NCI-H446 (cell line): ENCODE results near the gene RAPGEF1.

Experiments
- DNase-seq, 2 experiments: peaks; one replicate each; lab custom pipeline; 2025; lab: John Stamatoyannopoulos, UW

Gene RAPGEF1

DNA sequence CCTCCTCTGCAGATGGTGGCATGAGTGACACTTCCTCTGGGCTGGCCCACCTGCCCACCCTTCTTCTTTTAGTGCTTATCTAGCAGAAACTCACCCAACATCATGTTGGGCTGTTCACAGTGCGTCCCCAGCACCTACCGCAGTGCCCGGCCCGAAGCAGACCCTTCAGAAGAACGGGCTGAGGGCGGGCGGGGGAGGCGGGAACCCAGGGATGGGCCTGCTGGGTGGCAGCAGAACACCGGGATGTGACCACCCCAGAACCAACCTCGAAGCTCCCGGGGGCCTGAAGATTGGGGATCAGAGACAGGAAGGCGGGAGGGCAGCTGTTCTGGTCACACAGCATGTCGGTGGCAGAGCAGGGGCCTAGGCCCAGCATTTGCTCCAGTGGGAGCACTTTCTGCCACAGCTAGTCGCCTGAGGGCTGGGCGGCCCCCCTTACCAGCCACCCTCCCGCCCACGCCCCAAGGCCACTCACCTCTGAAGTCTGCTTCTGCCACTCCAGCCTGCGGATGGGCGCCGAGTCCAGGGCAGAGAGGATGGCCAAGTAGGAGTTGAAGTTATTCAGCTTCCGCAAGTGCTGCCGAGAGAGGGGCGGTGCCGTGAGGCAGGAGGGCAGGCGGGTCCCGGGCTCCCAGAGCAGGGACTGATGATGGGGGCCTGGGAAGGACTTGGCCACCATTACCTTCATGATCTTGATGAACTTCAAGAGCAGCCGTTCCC, 155.9 kb downstream of the RAPGEF1 start:
- DNase-seq, result no peak

DNA sequence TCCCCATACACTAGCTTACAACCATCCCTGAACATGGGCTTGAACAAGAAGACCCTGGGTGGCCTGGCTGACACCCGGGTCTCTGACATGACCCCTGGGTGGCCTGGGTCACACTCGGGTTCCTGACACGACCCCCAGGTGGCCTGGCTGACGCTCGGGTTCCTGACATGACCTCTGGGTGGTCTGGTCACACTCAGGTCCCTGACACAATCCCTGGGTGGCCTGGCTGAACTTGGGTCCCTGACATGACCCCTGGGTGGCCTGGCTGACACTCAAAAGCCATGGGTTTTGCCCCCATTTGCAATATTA, 156.6 kb downstream of the RAPGEF1 start:
- no peak for DNase-seq

DNA sequence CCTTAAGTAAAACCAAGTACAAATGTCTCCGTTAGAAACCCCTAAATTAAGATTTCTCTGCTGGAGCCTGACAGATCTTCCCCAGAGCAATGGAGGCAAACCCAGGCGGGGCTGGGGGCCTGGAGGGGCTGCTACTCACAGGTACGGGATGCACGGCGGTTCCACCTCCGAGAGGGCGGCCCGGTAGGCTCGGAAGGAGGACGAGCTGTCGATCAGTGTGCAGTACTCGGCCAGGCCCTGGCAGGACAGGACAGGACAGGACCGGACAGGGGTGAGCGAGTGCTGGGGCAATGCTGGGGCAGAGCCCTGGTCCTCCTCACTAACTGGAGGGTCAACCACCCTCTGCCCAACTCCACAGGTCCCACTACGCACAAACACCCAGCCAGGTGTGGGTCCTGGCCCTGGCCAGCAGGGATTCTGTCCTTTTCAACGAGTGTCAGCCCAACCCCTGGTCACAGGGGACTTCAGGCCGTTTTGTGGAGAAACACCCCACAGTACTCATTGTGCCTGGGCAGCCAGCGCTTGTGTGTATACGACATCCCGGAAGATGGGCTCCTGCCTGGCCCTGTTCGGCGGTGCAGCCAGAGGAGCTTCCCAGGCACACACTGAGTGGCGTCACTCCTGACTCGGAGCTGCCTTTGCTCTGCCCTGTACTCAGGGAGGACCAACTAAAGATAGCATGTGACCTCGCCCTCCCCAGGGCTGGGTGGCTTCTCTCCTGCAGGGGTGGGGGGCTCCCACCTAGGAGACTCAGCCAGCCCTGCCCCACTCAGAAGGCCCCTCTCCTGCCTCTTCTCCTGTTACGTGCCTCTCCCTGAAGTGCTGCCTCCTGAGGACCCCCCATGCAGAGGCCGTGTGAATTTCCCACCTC, 157.2 kb downstream of the RAPGEF1 start:
- DNase-seq, result no peak

DNA sequence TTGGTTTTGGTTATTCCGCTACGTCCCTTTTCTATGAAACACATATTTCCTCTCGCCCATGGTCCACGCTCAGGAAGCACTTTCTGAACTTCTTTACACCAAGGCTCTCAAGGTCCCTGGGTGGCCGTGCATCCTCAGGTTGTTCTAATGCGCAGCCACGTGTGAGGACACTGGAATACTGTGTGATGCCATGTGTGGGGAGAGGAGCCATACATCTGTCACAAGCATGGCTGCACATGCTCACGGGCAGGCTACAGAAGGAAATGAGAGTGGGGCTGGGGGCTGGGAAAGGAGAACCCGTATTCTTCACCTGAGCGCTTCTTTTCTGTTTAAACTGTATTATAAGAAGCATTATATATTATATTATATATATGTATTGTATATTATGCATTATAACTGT, 157.8 kb downstream of the RAPGEF1 start:
- no peak for DNase-seq

DNA sequence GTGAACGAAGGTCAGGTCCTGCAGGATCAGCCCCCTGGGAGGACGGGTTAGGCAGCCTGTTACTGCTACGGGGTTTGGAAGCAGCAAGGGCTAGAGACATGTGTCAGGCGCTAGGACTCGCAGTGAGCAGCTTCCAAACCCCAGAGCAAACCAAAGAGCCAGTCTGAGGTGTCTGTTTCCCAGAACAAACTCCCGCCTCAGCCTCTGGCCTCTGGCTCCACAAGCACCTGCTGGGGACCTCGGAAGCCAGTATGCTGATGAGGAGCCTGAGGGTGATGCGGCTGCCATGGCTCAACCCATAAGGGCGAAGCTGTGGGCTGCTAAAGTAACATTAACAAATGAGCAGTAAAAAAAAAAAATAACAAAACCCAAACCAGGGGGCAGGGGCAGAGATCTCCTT, 159.5 kb downstream of the RAPGEF1 start:
- DNase-seq, result no peak

DNA sequence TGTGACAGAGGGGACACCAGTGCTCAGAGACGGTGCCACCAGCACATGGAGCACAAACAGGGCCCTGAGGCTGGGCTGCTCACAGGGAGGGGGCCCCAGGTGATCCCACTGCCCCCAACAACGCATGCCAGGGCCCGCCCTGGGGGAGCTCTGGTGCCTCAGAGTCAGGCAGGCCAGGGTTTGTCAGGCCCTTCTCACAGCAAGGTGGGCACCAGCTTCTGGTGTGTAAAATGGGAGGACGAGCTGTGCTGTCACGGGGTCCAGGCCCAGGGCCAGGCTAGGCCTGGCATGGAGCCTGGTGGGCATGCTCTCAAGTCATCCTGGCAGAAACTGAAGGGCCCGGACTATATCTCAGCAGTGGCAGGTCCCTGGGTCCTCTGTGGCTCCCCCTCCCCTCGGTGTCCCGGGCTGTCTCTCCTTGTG, 160.1 kb downstream of the RAPGEF1 start:
- DNase-seq, result peak in 1 of 2 experiments; percentile 42

DNA sequence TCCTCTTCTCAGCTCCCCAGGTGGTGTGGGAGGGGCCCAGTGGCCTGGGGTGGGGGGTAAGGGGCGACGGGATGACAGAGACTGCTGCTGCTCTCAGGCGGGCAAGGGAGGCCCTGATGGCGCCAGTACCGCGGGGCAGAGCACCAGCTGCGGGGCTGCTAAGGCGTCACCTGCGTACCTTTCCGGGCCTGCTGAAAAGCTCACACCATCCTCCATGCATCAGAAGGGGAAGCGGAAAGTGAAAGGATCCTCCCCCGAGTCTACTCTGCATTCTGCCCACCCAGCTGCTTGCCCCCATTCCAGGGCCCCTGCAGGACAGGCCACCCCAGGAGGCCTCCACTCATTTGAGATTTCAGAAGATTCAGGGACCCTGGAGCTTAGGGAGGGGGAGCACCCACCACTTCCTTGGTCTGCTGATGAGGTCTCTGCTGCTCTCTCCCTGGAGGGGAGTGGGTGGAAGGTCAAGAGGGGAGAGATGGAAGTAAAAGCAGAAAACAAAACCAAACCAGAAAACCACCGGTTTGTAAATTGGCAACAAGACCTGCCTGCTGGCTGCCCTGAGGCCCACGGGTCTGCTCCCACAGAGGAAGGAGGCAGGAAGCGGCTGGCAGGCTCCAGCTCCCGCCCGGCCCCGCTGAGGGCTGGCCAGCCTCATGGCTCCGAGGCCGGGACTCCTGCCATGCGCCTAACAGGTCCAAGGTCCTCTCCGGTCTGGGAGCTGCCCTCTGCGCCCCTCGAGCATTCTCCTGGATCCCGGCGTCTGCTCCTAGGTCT, 161.0 kb downstream of the RAPGEF1 start:
- no peak for DNase-seq

DNA sequence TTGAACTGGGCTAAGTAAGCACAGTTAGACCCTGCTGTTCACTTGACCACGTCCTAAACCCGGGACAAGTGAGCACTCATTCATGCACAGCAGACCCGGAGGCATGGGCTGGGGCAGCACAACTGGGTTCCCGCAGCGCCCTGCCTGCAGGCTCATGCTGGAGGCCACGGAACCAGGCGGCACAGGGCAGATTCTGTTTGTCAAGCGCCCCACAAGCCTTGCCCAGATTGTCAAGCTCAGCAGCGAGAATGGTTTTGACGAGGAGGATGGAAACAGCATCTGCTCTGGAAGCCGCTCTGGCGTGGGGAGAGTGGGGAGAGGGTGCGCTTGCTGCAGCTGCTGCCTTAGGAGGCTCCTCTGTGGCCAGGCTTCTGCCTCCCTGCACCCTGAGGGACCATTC, 161.9 kb downstream of the RAPGEF1 start:
- no peak for DNase-seq

DNA sequence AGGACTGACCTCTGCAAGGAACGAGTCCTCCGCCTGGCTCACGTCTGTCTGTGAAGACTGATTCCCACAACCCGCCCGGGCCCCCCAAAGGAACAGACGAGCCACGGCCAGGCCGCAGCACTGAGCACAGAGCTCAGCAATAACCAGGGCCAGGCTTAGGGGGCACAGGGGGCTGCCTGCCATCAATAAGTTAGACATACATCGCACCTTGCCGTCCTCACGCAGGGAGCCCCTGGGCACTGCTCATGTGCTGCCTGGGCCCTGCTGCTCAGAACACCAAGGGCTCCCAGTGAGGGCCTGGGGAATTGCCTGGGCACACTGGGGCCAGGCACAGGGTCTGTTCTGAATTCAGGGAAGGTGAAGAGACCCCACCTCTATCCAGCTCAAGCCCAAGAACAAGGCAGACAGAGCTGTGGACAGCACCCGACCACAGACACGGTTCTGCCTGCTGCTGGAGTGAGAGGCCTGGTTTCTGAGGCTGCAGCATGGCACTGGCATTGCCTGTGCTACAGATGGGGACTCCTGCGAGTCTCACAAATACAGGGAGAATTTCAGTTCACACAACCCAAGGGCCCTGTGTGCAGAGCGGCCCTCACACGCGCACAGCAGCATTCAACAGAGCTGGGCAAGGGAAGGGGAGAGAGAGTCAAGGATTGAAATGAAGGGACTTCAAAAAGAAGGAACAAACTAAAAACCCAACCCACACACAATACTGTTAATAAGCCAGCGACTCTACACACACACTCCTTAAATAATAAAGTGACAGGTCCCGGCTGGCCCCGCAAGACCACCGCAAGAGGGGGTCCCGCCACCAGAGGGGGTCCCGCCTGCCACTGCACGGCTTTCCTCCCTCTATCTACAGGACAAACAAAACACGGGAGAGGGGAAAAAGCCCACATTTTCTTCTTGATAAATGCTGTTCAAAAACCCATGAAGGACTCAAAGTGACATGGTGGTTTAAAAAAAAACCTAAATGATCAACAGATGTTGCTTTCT, 162.6 kb downstream of the RAPGEF1 start:
- no peak for DNase-seq

DNA sequence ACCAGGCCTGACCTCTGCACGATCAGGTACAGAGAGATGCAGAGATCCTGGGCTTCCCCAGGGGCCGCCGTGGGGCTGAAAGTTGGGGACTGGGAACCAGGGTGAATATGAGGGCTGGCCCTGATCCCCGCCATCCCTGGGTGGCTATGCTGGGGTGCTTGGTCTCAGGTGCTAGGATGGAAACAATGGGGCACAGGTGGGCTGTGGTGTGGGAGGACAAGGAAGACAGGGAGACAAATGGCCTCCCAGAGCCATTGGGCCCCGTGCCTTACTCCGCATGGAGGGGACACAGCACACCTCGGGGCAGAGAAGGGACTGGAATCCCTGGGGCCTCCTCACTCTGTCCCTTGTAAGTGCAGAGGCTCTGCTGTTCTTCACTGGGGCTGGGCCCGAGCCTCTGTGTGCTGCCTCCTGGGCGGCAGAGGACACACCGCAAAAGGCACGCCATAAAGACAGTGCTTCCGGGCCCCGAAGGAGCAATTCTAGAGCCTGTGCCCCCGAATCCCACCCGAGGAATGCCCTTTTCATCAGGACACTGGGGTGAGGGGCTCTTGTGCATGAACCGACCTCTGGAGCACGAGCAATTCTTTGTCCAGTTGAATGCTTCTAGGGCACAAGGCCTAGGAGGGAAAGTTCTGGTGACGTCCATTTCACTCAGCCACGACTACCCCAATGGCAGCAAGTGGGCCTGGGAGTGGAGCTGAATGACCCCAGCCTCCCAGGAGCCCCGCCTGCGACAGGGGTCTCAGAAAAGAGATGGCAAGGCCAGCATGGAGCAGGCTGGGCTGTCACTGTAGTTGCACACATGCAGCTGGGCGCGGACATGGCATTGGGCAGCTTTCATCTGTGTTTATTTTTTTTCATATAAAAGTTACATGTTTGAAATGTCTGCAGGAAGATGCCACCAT, 163.7 kb downstream of the RAPGEF1 start:
- no peak for DNase-seq

DNA sequence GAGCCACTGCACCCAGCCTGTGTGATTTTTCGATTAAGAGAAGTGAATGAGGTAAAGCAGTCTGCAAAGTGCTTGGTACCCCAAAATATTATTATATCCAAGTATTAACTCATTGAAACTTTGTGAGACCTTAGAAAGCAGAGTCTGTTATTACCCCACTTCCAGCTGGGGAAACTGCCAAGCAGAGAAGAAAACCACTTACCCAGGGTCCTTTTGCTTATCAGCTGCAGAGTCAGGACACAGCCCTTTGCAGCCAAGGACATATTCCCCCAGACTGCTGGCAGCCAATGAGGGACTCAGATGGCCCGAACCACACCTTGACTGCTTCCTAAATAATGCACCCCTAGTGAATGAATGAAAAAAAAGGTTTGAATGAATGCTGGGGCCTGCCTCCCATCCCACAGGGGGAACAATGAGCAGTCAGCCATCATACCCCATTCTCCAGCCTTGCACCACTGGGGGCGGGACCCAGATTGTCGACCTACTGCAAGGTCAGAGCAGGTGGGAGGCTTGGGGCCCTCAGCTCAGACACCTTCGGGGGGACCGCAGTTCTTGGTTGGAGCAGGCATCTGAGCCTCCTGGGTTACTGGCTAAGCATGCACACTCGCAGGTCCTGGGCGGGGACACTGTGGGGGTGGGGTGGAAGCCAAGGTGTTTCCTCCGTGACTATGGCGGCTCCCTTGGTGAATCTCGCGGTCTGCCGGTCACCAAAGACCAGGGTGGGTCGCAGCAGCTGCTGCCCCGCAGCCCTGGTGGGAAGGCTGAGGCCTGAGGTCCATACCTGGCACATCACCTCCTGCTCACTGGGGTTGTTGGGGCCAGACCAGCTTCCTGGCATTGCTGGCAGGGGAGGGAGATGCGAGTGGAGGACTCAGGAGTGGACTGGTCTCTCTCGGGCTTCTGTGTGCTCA, 164.9 kb downstream of the RAPGEF1 start:
- DNase-seq, result no peak

DNA sequence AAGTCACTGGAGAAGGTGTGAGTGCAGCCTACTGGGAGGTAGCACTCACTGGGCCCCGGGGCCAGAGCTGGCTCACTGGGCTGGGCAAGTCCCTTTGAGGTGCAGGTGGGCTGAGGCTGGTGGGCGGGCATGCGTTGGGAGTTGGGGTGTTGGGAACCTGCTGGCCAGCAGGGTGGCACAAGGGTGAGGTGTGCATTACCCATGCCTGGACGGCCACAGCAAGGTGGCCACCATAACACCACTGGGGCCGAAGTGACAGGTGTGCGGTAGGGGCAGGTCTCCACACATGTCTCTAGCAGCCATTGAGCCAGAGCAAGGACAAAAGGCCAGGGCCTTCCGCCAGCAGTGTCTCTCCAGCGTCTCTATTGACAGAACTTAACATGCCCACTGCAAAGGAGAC, 172.0 kb downstream of the RAPGEF1 start:
- DNase-seq, result no peak

DNA sequence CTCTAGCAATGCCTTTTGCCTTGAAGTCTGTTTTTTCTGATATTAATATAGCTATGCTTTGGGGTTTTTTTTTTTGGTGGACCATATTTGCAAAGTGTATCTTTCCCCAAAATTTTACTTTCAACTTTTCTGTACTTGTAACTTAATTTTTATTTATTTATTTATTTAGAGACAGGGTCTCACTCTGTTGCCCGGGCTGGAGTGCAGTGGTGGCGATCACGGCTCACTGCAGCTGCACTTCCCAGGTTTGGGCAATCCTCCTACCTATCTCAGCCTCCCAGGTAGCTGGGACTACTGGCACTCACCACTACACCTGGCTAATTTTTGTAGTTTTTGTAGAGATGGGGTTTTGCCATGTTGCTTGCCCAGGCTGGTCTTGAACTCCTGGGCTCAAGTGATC, 173.7 kb downstream of the RAPGEF1 start:
- DNase-seq, result no peak

DNA sequence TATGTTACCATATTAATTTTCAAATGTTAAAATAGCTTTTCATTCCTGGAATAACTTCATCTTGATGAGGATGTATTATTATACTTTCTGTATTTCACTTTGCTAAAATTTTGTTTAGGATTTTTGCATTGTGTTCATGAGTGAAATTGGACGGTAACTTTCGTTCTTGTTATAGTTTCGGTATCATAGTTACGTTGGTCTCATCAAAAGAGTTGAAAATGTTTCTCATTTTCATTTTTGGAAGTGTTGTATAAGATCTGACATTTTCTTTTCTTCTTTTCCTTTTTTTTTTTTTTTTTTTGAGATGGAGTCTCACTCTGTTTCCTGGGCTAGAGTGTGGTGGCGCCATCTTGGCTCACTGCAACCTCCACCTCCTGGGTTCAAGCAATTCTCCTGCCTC, 174.5 kb downstream of the RAPGEF1 start:
- DNase-seq, result no peak

DNA sequence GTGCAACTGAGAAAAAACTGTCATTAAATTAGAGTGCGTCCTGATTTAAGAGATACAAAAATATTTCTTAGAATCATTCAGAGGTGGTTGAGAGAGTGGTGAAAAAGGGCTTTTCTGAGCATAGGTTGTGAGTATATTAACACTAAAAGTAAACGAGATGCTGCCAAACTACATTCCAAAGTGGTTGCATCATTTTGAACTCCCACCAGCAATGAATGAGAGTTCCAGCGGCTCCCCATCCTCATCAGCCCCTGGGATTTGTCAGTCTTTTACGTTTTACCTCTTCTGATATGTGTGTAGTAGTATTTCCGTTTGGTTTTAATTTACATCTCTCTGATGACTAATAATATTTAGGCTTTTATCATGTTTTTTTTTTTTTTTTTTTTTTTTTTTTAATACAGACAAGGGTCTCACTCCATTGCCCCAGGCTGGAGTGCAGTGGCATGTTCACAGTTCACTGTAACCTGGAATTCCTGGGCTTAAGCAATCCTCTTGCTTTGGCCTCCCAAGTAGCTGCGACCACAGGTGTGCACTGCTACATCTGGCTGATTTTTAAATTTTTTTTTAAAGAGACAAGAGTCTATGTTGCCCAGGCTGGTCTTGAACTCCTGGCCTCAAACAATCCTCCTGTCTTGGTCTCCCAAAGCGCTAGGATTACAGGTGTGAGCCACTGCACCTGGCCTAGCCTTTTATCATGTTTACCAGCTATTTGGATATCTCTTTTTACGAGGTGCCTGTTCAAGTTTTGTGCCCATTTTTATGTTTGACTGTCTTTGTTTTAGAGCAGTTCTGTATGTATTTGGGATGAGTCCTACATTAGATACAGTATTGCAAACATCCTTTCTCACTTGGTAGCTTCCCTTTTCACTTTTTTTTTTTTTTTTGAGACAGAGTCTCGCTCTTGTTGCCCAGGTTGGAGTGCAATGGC, 177.6 kb downstream of the RAPGEF1 start:
- DNase-seq, result no peak

DNA sequence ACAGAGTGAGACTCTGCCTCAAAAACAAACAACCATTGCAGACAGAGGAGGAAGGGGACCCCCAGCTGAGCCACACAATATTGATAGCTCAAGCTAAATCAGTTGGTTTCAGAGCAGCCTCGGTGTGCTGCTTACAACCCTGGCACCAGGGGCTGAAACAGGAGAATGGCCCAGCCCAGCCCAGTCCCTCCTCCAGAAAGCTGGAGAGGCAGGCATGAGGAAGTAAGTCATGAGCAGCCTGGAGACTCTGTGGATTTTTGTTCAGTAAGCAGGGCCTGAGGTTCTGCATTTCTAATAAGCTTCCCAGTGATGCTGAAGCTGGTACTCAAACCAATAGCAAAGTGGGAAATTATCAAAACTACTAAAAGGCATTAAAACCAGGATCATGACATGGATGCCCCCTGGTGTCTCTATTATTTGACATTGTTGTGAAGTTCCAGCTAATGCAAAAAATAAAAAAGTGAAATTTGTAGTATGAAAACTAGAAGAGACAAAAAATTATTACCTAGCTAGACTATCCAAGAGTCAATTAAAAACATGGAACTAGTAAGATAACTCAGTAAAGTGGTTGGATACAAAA, 180.4 kb downstream of the RAPGEF1 start:
- no peak for DNase-seq

DNA sequence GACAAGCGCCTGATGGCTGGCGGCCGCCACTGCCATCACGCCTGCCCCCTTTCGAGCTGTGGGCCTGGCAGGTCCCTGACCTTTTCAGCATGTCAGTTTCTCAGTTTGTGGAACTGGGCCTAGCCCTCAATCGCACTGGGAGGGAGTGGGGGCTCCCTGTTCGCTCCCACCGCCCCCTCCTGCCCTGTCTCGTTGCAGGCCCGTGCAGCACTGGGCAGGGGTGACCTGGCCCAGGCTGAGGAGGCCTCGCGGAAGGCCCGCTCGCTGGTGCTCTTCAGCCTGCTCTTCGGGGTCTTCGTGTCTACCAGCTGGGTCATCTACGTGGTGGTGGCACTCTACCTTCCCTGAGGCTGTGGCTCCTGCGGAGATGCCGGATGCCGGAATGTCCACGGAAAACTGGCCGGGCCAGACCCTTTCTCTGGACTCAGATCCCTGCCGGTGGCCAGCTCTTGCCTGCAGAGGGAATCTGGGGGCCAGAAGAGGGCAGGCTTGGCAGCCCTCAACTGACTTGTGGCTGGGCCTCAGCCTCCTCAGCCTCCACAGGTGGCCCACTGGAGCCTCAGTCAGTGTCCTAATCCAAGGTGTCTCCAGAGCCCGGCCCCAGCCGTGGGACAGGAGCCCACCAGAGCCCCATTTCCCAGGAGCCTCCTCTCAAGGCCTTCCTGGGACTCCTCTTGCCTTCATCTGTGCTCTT, 181.9 kb downstream of the RAPGEF1 start:
- DNase-seq, result no peak
